B cell (primary cell): Measurements from ENCODE around the gene YIPF5. TPM values are rescaled to one million over a fixed set of nuclear protein-coding genes. Genes with fewer than 3 reads are reported as not detected.

Experiments used
- ATAC-seq: fragments of 200-7000 bp; cut with Tn5 transposase; one replicate; pipeline ENCODE4 v1.10.0; 2021; ENCODE audit warnings: low read depth, mild to moderate bottlenecking, moderate number of reproducible peaks, moderate library complexity
- CTCF ChIA-PET: fragments of 350-600 bp; sonication (Branson Sonifier 250); formaldehyde crosslinking; loops from one replicate; lab custom pipeline; 2021; ENCODE audit warnings: antibody characterized with exemption, inconsistent platforms; lab: Charles Lee
- POLR2A ChIA-PET: fragments of 350-600 bp; sonication (Branson Sonifier 250); formaldehyde crosslinking; loops from one replicate; lab custom pipeline; 2021; ENCODE audit warnings: antibody characterized with exemption; lab: Charles Lee
- DNase-seq: peaks from one replicate; pipeline ENCODE4 v3.0.0; 2013
- H2AFZ ChIP-seq: 2 replicates; pipeline ENCODE4 v1.6.1; 2012; ENCODE audit warnings: mild to moderate bottlenecking, low read depth, low read length; ENCODE audit not compliant: insufficient read depth, poor library complexity, severe bottlenecking
- H3K27ac ChIP-seq, 2 donors: 1 replicate in 1 of 2; 2 replicates in 1 of 2; pipeline ENCODE4 v1.5.1; 2012 to 2013; ENCODE audit warnings: low read length in 2 of 2, mild to moderate bottlenecking in 2 of 2, moderate library complexity in 1 of 2
- H3K27me3 ChIP-seq, 4 experiments: fragments of 200-600 bp in 1 of 4; sonication (generic) in 1 of 4; replicated peaks in 1 of 4; 1 replicate in 2 of 4; 2 replicates in 2 of 4; pipeline versions ENCODE4 v1.6.1 to v1.7.0; 2013 to 2016; ENCODE audit warnings: low read length in 3 of 4, mild to moderate bottlenecking in 2 of 4, mixed read lengths in 1 of 4, moderate library complexity in 1 of 4; ENCODE audit not compliant: insufficient read depth in 4 of 4, control insufficient read depth in 3 of 4; ENCODE audit errors: control extremely low read depth in 1 of 4
- H3K36me3 ChIP-seq, 2 experiments: replicated peaks in 1 of 2; 1 replicate in 1 of 2; 2 replicates in 1 of 2; pipeline versions ENCODE4 v1.6.1 to v1.7.1; 2013; ENCODE audit warnings: low read length in 1 of 2; ENCODE audit not compliant: insufficient read depth in 2 of 2, control insufficient read depth in 1 of 2; ENCODE audit errors: control extremely low read depth in 1 of 2, extremely low read depth in 1 of 2
- H3K4me1 ChIP-seq, 2 donors: fragments of 200-600 bp in 1 of 2; sonication (generic) in 1 of 2; 1 replicate in 1 of 2; 2 replicates in 1 of 2; pipeline versions ENCODE4 v1.5.1 to v1.6.1; 2013 to 2017; ENCODE audit warnings: low read length in 2 of 2; ENCODE audit not compliant: control insufficient read depth in 2 of 2, insufficient read depth in 2 of 2
- H3K4me2 ChIP-seq: replicated peaks from 2 replicates; pipeline ENCODE3; 2012; ENCODE audit warnings: mild to moderate bottlenecking, low read depth, low read length; ENCODE audit not compliant: poor library complexity, severe bottlenecking
- H3K4me3 ChIP-seq, 5 experiments: fragments of 200-600 bp in 1 of 5; sonication (generic) in 1 of 5; 1 replicate in 3 of 5; 2 replicates in 2 of 5; pipeline versions ENCODE4 v1.5.1 to v1.7.0; 2011 to 2016; ENCODE audit warnings: low read length in 4 of 5, mild to moderate bottlenecking in 4 of 5, low read depth in 2 of 5, control low read depth in 1 of 5, moderate library complexity in 1 of 5; ENCODE audit not compliant: insufficient read depth in 1 of 5; ENCODE audit errors: control extremely low read depth in 1 of 5, extremely low read depth in 1 of 5
- H3K79me2 ChIP-seq: fragments of 200-600 bp; sonication (generic); one replicate; pipeline ENCODE4 v1.6.0; 2016; ENCODE audit warnings: low read length; ENCODE audit not compliant: control insufficient read depth, insufficient read depth
- H3K9ac ChIP-seq: fragments of 200-600 bp; sonication (generic); 2 replicates; pipeline ENCODE4 v1.6.1; 2017; ENCODE audit warnings: mild to moderate bottlenecking, low read length, moderate library complexity
- H3K9me3 ChIP-seq, 3 donors: one replicate each; pipeline versions ENCODE4 v1.6.1 to v1.7.1; 2013; ENCODE audit warnings: low read length in 2 of 3; ENCODE audit not compliant: control insufficient read depth in 2 of 3, insufficient read depth in 1 of 3; ENCODE audit errors: control extremely low read depth in 1 of 3
- H4K20me1 ChIP-seq: 2 replicates; pipeline ENCODE4 v1.6.0; 2012; ENCODE audit warnings: mild to moderate bottlenecking, low read length; ENCODE audit not compliant: insufficient read depth, control insufficient read depth, poor library complexity, severe bottlenecking
- H3K27ac Mint-ChIP-seq: one replicate; pipeline ENCODE4 v1.8.0; 2021; ENCODE audit warnings: mixed read lengths
- H3K27me3 Mint-ChIP-seq: one replicate; pipeline ENCODE4 v1.8.0; 2021; ENCODE audit warnings: mixed read lengths
- H3K4me1 Mint-ChIP-seq: one replicate; pipeline ENCODE4 v1.8.0; 2021; ENCODE audit warnings: mixed read lengths
- H3K4me3 Mint-ChIP-seq: one replicate; pipeline ENCODE4 v1.8.0; 2021; ENCODE audit warnings: mixed read lengths
- H3K9me3 Mint-ChIP-seq: one replicate; pipeline ENCODE4 v1.8.0; 2022; ENCODE audit warnings: mixed read lengths; ENCODE audit not compliant: insufficient read depth
- CTCF ChIP-seq: fragments of 200-600 bp; IDR thresholded peaks from one replicate; pipeline ENCODE4 v1.8.0; 2022; ENCODE audit warnings: antibody characterized with exemption, mild to moderate bottlenecking
- EZH2 ChIP-seq: IDR thresholded peaks from 2 replicates; pipeline ENCODE4 v1.6.1; 2012; ENCODE audit warnings: borderline replicate concordance, low read depth, mild to moderate bottlenecking, moderate library complexity, low read length; ENCODE audit not compliant: insufficient read depth, poor library complexity, severe bottlenecking
- WGBS: methylation state at CpG from one replicate; pipeline ENCODE4 v1.1.5; 2013; ENCODE audit warnings: missing lambda C conversion rate; ENCODE audit not compliant: insufficient coverage; 5-methylcytosine and 5-hydroxymethylcytosine counted together
- intact Hi-C: fragments of 100-400 bp; cut with micrococcal nuclease; formaldehyde crosslinking; loops from one replicate; pipeline ENCODE4 v1.10.0; 2022
- polyA plus RNA-seq: library from polyadenylated mRNA; depleted of rRNA; stranded (reverse); fragments of >200 nt; gene quantifications from 2 replicates; pipeline ENCODE4 v1.2.3, GENCODE V29; 2012
- total RNA-seq, 2 donors: library from RNA; stranded (reverse); fragments of 120-200 nt in 1 of 2; gene quantifications; 1 replicate in 1 of 2; 2 replicates in 1 of 2; pipeline versions ENCODE4 v1.2.3 to v1.2.4, GENCODE V29; 2013 to 2022

YIPF5 gene
- total and polyA plus RNA-seq, 2 donors (not counting 1 experiment from before 2014, with no cell fraction given), result 7.2 to 24.0 TPM

GRCh38 chr5:144135113-144135762 is 35.2 kb downstream of the YIPF5 start:
- H3K4me2 ChIP-seq, result no peak overlapping the region

More at GRCh38 chr5:144135113-144135762, 35.2 kb downstream of the YIPF5 start:
- no peak for DNase-seq
- no peaks in the 10 kb centered on the region for H3K4me1 ChIP-seq
- intact Hi-C loops, result no loop called here
- TF ChIP-seq CTCF (no peak), EZH2 (no peak)
- no peak overlapping the region for H3K4me3 Mint-ChIP-seq
- H3K27ac Mint-ChIP-seq, result no peak overlapping the region
- no peak overlapping the region for H3K9ac ChIP-seq
- H3K27me3 Mint-ChIP-seq, result peaks cover 11% of the 10 kb centered on the region
- CTCF ChIA-PET, result interaction anchor here (0.6 kb wide), 1 partner anchor 1473 kb away, joined by 4 read pairs; no protein-coding TSS in a partner anchor
- H3K27me3 ChIP-seq, result no peaks in the 10 kb centered on the region
- no peaks in the 10 kb centered on the region for H3K4me1 Mint-ChIP-seq
- WGBS, result 87% methylated on average over 2 of the region's 3 CpGs
- H3K36me3 ChIP-seq, result no peaks in the 10 kb centered on the region
- no peaks in the 10 kb centered on the region for H3K9me3 Mint-ChIP-seq
- no peak for ATAC-seq
- H3K9me3 ChIP-seq, result no peaks in the 10 kb centered on the region
- no peaks in the 10 kb centered on the region for H4K20me1 ChIP-seq
- H3K27ac ChIP-seq, result no peak overlapping the region
- no peaks in the 10 kb centered on the region for H3K79me2 ChIP-seq
- POLR2A ChIA-PET, result no interaction called here
- H2AFZ ChIP-seq, result no peak overlapping the region
- H3K4me3 ChIP-seq, result no peak overlapping the region
